ENCODE measurements around the gene OR10R2. TPM values are rescaled to one million over a fixed set of nuclear protein-coding genes. Genes with fewer than 3 reads are reported as not detected.

Gene OR10R2
- total RNA-seq, 6 donors from 2014 or later: not detected

DNA sequence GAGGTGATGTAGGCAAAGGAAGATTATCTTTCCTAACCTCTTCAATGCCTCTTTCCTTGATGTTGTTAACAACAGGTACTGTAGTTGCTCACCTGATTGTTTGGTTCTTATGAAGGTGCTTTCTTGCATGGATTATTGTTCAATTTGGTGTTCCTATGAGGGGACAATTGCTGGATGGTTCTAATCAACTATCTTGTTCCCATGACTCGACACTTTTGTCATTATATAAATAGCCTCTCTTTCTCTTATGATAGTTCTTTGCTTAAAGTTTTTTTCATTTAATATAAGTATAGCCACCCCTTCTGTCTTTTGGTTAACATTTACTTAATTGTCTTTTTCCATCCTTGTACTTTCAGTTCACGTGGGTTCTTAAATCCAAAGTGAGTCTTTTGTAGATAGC lies 35.5 kb downstream of the OR10R2 start:
- no peak overlapping the region for H3K4me3 ChIP-seq
- no peaks in the 10 kb centered on the region for H3K27me3 ChIP-seq
- DNase-seq: no peak
- TF ChIP-seq POLR2A (IDR thresholded peaks at IDR 0.05) (no peak), EP300 (IDR thresholded peaks at IDR 0.05) (no peak), POLR2AphosphoS5 (IDR thresholded peaks at IDR 0.05) (no peak)
- TF ChIP-seq, protein P1, sequence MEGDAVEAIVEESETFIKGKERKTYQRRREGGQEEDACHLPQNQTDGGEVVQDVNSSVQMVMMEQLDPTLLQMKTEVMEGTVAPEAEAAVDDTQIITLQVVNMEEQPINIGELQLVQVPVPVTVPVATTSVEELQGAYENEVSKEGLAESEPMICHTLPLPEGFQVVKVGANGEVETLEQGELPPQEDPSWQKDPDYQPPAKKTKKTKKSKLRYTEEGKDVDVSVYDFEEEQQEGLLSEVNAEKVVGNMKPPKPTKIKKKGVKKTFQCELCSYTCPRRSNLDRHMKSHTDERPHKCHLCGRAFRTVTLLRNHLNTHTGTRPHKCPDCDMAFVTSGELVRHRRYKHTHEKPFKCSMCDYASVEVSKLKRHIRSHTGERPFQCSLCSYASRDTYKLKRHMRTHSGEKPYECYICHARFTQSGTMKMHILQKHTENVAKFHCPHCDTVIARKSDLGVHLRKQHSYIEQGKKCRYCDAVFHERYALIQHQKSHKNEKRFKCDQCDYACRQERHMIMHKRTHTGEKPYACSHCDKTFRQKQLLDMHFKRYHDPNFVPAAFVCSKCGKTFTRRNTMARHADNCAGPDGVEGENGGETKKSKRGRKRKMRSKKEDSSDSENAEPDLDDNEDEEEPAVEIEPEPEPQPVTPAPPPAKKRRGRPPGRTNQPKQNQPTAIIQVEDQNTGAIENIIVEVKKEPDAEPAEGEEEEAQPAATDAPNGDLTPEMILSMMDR (IDR thresholded peaks at IDR 0.05): no peak
- no peak for ATAC-seq (ENCODE audit: low FRiP score in 2 of 2)
- WGBS, 2 donors: 82 to 85% methylated on average over 2 of the region's 2 CpGs
- no peaks in the 10 kb centered on the region for H3K9me3 ChIP-seq
- H3K36me3 ChIP-seq: no peaks in the 10 kb centered on the region
- no peak overlapping the region for H3K27ac ChIP-seq
- H3K4me1 ChIP-seq: no peaks in the 10 kb centered on the region

DNA sequence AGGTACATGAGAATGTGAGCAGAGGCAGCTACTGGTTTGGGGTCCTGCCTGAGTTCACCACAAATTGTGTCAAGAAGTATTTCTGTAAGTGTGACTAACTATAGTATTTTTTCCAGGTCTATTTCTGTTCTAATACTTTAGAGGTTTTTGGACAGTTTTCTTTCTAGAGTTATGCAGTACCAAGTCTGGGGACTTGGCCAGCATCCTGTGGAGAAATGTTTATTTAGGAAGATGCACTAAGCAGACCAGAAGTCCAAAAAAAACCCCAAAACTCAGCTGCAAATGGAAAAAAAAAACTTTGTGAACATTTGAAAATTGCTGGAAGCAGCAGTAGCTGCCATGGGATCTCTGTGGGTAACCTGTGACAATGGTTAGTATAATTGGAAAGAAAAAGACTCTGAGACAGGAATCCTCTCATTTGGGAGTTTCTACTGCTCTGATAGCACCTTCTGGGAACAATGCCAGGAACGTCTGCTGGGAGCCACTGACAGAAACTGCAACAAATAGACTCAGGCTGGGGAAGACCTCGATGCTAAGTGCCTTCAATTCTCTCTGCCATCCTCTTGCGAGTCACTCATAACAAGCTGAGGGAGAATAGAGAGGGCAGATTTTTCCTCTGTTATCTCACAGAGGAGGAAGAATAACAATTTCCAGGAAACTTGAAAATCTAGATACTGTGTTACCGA lies 37.6 kb downstream of the OR10R2 start:
- DNase-seq: no peak
- Histone ChIP-seq H3K9me3 (no peaks in the 10 kb centered on the region), H3K4me3 (no peak overlapping the region), H3K27ac (no peak overlapping the region), H3K4me1 (no peaks in the 10 kb centered on the region), H3K36me3 (no peaks in the 10 kb centered on the region), H3K27me3 (no peaks in the 10 kb centered on the region)
- no peak for ATAC-seq (ENCODE audit: low FRiP score in 2 of 2)
- WGBS, 2 donors: 29 to 43% methylated on average over 4 of the region's 4 CpGs
- TF ChIP-seq EP300 (IDR thresholded peaks at IDR 0.05): no peak

DNA sequence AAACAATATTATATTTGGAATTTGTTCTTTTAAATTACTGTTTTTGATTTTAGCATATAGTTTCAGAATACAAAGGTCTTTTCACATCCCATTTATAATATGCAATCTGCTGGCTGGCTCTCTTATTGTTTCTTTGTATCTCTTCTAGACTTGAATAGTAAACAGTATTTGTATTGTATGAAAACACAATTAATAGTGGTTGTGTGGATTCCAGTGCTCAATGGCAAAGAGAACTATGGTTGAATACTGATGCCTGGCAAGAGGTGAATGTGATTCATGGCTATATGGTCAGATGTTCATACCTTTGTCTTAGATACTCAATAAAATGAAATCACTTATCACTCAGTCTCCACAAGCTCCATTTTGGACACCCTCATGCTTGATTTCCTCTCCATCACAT lies 44.9 kb downstream of the OR10R2 start:
- H3K27me3 ChIP-seq: no peaks in the 10 kb centered on the region
- no peaks in the 10 kb centered on the region for H3K9me3 ChIP-seq
- no peak overlapping the region for H3K27ac ChIP-seq
- TF ChIP-seq, protein P1 (IDR thresholded peaks at IDR 0.05): no peak
- no peak for TF ChIP-seq EP300 (IDR thresholded peaks at IDR 0.05)
- TF ChIP-seq POLR2AphosphoS5 (IDR thresholded peaks at IDR 0.05): no peak
- no peak for TF ChIP-seq POLR2A (IDR thresholded peaks at IDR 0.05)
- H3K4me3 ChIP-seq: no peak overlapping the region
- ATAC-seq (ENCODE audit: low FRiP score in 2 of 2): no peak
- no peaks in the 10 kb centered on the region for H3K4me1 ChIP-seq
- no peak for DNase-seq
- no peaks in the 10 kb centered on the region for H3K36me3 ChIP-seq

DNA sequence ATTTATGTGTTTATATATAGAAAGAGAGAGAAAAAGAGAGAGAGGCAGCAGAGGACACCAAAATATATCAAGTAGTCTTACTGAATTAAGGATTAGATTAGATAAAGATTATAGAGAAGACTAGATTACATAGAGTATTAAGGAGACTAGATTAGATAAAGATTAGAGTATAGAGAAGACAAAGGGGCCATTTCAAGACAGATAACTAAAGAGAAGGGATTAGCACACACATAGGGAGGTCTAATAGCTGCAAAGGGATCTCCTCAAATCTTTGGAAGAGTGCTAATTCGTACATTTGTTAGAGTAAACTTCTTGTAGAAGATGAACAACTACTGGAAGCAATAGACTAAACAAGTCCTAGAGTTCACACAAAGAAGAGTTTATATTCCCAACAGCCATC lies 48.0 kb downstream of the OR10R2 start:
- Histone ChIP-seq H3K9me3 (no peaks in the 10 kb centered on the region), H3K27ac (no peak overlapping the region), H3K4me3 (no peak overlapping the region), H3K27me3 (no peaks in the 10 kb centered on the region), H3K36me3 (no peaks in the 10 kb centered on the region), H3K4me1 (no peaks in the 10 kb centered on the region)
- TF ChIP-seq EP300 (IDR thresholded peaks at IDR 0.05) (no peak), POLR2A (IDR thresholded peaks at IDR 0.05) (no peak), POLR2AphosphoS5 (IDR thresholded peaks at IDR 0.05) (no peak)
- TF ChIP-seq, protein P1 (IDR thresholded peaks at IDR 0.05): no peak
- ATAC-seq (ENCODE audit: low FRiP score in 2 of 2): no peak
- no peak for DNase-seq
- WGBS, 2 donors: 46 to 57% methylated on average over 1 of the region's 1 CpG

DNA sequence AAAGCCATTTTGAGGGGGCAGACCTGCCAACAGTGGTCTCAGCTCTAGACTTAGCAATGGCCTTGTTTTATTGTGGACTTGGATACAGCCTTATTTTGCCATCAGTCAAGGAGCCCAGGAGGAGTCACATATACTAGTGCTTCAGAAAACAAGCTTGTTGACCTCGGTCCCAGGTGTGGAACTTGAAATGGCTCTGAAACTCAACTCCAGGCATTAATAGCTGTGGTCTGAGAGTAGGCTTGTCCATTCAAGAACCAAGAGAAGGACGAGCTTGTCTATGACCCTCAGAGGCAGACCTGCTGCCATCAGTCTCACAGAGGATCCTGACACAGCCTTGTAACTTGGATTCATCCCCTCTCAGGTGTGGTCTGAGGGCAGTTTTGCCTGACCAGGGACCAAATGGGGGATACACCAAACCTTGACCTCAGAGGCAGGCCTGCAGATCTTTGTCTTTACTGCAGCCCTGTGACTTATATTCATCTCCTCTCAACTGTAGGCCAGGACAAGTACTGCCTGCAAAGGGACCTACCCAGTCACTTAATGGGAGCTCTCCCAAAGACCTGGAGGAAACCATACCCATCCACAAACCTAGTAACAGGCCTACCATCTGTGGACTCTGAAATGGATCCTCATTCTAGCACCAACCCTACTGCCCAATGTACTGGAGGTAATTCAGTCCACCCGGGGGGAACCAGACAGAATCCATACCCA lies 49.1 kb downstream of the OR10R2 start:
- Histone ChIP-seq H3K4me1 (no peaks in the 10 kb centered on the region), H3K27ac (no peak overlapping the region), H3K27me3 (no peaks in the 10 kb centered on the region), H3K36me3 (no peaks in the 10 kb centered on the region), H3K4me3 (no peak overlapping the region), H3K9me3 (no peaks in the 10 kb centered on the region)
- no peak for DNase-seq
- ATAC-seq (ENCODE audit: low FRiP score in 2 of 2): no peak
- TF ChIP-seq POLR2A (IDR thresholded peaks at IDR 0.05): no peak
- TF ChIP-seq EP300 (IDR thresholded peaks at IDR 0.05): no peak
- TF ChIP-seq, protein P1 (IDR thresholded peaks at IDR 0.05): no peak
- 89 to 93% methylated on average over 3 of the region's 3 CpGs for WGBS, 2 donors
